DMS114 treated with DMSO at 0.1 percent for 48 hours (cell line): Measurements from ENCODE around the gene ACTN1.

Source experiments
- DNase-seq: peaks from one replicate; lab custom pipeline; 2025; ENCODE audit not compliant: unreplicated experiment; lab: John Stamatoyannopoulos, UW

ACTN1 gene

GRCh38 chr14:68840454-68840853 lies 138.6 kb downstream of the ACTN1 start:
- no peak for DNase-seq

GRCh38 chr14:68836082-68836481 lies 143.0 kb downstream of the ACTN1 start:
- no peak for DNase-seq

- DNase-seq, result no peak
These were observed 144.3 kb downstream of the ACTN1 start for GRCh38 chr14:68834816-68835215.

GRCh38 chr14:68828698-68829097 lies 150.4 kb downstream of the ACTN1 start:
- no peak for DNase-seq

GRCh38 chr14:68825729-68826128 lies 153.4 kb downstream of the ACTN1 start:
- DNase-seq, result no peak

GRCh38 chr14:68824517-68825347 lies 154.4 kb downstream of the ACTN1 start:
- no peak for DNase-seq

GRCh38 chr14:68824207-68824516 lies 154.9 kb downstream of the ACTN1 start:
- no peak for DNase-seq
